Renal cortical epithelial cell (primary cell): Measurements from ENCODE around the gene TENM3. TPM values are rescaled to one million over a fixed set of nuclear protein-coding genes. Genes with fewer than 3 reads are reported as not detected.
A peak's percentile ranks its signal among the peaks of the same experiment; 100 is the strongest.

Source experiments
- DNase-seq: peaks from one replicate; pipeline ENCODE4 v3.0.0-alpha.2; 2011; ENCODE audit warnings: low read depth
- total RNA-seq: library from RNA; depleted of rRNA; stranded (reverse); fragments of >200 nt; gene quantifications from 2 replicates; pipeline ENCODE4 v1.2.3, GENCODE V29; 2014

Gene TENM3
- total RNA-seq, 1 donor from 2014 or later = 4.5 TPM

GRCh38 chr4:182449930-182450439, 206.8 kb downstream of the TENM3 start:
- DNase-seq = no peak

GRCh38 chr4:182451441-182451840, 208.2 kb downstream of the TENM3 start:
- no peak for DNase-seq

GRCh38 chr4:182453830-182454229, 210.6 kb downstream of the TENM3 start:
- no peak for DNase-seq

- no peak for DNase-seq
These were observed 211.3 kb downstream of the TENM3 start for GRCh38 chr4:182454440-182455013.

GRCh38 chr4:182465114-182465513, 221.9 kb downstream of the TENM3 start:
- no peak for DNase-seq

- no peak for DNase-seq
These were observed 222.8 kb downstream of the TENM3 start for GRCh38 chr4:182465979-182466378.

GRCh38 chr4:182470215-182470614, 227.0 kb downstream of the TENM3 start:
- no peak for DNase-seq

GRCh38 chr4:182475539-182475938, 232.3 kb downstream of the TENM3 start:
- no peak for DNase-seq

- peak; percentile 46 for DNase-seq
These were observed 235.3 kb downstream of the TENM3 start for GRCh38 chr4:182478475-182478874.

- DNase-seq = no peak
These were observed 240.5 kb downstream of the TENM3 start for GRCh38 chr4:182483685-182484084.

- no peak for DNase-seq
These were observed 243.7 kb downstream of the TENM3 start for GRCh38 chr4:182486881-182487280.

GRCh38 chr4:182488896-182489295, 245.7 kb downstream of the TENM3 start:
- DNase-seq = no peak

- DNase-seq = no peak
These were observed 246.4 kb downstream of the TENM3 start for GRCh38 chr4:182489607-182490006.

GRCh38 chr4:182491719-182492118, 248.5 kb downstream of the TENM3 start:
- DNase-seq = no peak

GRCh38 chr4:182492423-182492822, 249.2 kb downstream of the TENM3 start:
- DNase-seq = no peak

- no peak for DNase-seq
These were observed 250.2 kb downstream of the TENM3 start for GRCh38 chr4:182493377-182493776.

- DNase-seq = no peak
These were observed 250.9 kb downstream of the TENM3 start for GRCh38 chr4:182494103-182494502.

GRCh38 chr4:182495031-182495430, 251.8 kb downstream of the TENM3 start:
- DNase-seq = no peak

- no peak for DNase-seq
These were observed 252.6 kb downstream of the TENM3 start for GRCh38 chr4:182495645-182496385.

- DNase-seq = no peak
These were observed 253.2 kb downstream of the TENM3 start for GRCh38 chr4:182496408-182496807.

GRCh38 chr4:182502064-182502463, 258.9 kb downstream of the TENM3 start:
- DNase-seq = no peak

GRCh38 chr4:182504463-182504862, 261.3 kb downstream of the TENM3 start:
- no peak for DNase-seq

- DNase-seq = no peak
These were observed 264.6 kb downstream of the TENM3 start for GRCh38 chr4:182507805-182508204.
